ENCODE measurements around the gene ANO10. TPM values are rescaled to one million over a fixed set of nuclear protein-coding genes. Genes with fewer than 3 reads are reported as not detected.

The ANO10 gene
- total RNA-seq, 1 donor from 2014 or later, result 32.8 TPM

GRCh38 chr3:43319376-43319775 is 302.4 kb downstream of the ANO10 start:
- TF ChIP-seq CTCF (IDR thresholded peaks at IDR 0.05), result no peak
- Mint-ChIP-seq H3K4me3 (ENCODE audit: unreplicated experiment) (no peak overlapping the region), H3K36me3 (ENCODE audit: unreplicated experiment) (peaks cover 15% of the 10 kb centered on the region), H3K9me3 (ENCODE audit: unreplicated experiment) (no peaks in the 10 kb centered on the region), H3K4me1 (ENCODE audit: unreplicated experiment) (peaks cover 34% of the 10 kb centered on the region), H3K27ac (ENCODE audit: unreplicated experiment) (no peak overlapping the region), H3K27me3 (ENCODE audit: unreplicated experiment) (no peaks in the 10 kb centered on the region)
- no peak for DNase-seq (ENCODE audit: extremely low spot score, unreplicated experiment)

- no peak overlapping the region for H3K4me3 Mint-ChIP-seq (ENCODE audit: unreplicated experiment)
- no peak for DNase-seq (ENCODE audit: extremely low spot score, unreplicated experiment)
- peaks cover 19% of the 10 kb centered on the region for H3K36me3 Mint-ChIP-seq (ENCODE audit: unreplicated experiment)
- peaks cover 2% of the 10 kb centered on the region for H3K9me3 Mint-ChIP-seq (ENCODE audit: unreplicated experiment)
- H3K27me3 Mint-ChIP-seq (ENCODE audit: unreplicated experiment), result no peaks in the 10 kb centered on the region
- TF ChIP-seq CTCF (IDR thresholded peaks at IDR 0.05), result no peak
- H3K4me1 Mint-ChIP-seq (ENCODE audit: unreplicated experiment), result peaks cover 34% of the 10 kb centered on the region
- H3K27ac Mint-ChIP-seq (ENCODE audit: unreplicated experiment), result peak overlapping the region; percentile 87
Measured at GRCh38 chr3:43317461-43318316, 304.1 kb downstream of the ANO10 start.

GRCh38 chr3:43316783-43317460 is 304.9 kb downstream of the ANO10 start:
- no peaks in the 10 kb centered on the region for H3K27me3 Mint-ChIP-seq (ENCODE audit: unreplicated experiment)
- peaks cover 34% of the 10 kb centered on the region for H3K4me1 Mint-ChIP-seq (ENCODE audit: unreplicated experiment)
- no peak for TF ChIP-seq CTCF (IDR thresholded peaks at IDR 0.05)
- no peak for DNase-seq (ENCODE audit: extremely low spot score, unreplicated experiment)
- peaks cover 5% of the 10 kb centered on the region for H3K9me3 Mint-ChIP-seq (ENCODE audit: unreplicated experiment)
- H3K36me3 Mint-ChIP-seq (ENCODE audit: unreplicated experiment), result peaks cover 16% of the 10 kb centered on the region
- no peak overlapping the region for H3K4me3 Mint-ChIP-seq (ENCODE audit: unreplicated experiment)
- H3K27ac Mint-ChIP-seq (ENCODE audit: unreplicated experiment), result peak overlapping the region; percentile 87

Other genes starting within 250 kb of the ANO10 start
- gene ABHD5, start 68.9 kb upstream of the ANO10 start, total RNA-seq, result 10.2 and 14.1 TPM in 2 replicates